Stimulated activated CD8-positive, alpha-beta memory T cell treated with anti-CD3 and anti-CD28 coated beads, Interleukin-7, amount 100 ng/mL, for 4 hours (primary cell): Measurements from ENCODE around the gene RHOV.

Experiments
- DNase-seq, 2 donors: peaks; one replicate each; pipeline ENCODE4 v3.0.0-alpha.2; 2020; ENCODE audit warnings: low read depth in 2 of 2

Gene RHOV

GRCh38 chr15:40904552-40905201 lies 30.6 kb upstream of the RHOV start:
- no peak for DNase-seq

GRCh38 chr15:40902605-40903561 lies 28.8 kb upstream of the RHOV start:
- DNase-seq = no peak

DNA sequence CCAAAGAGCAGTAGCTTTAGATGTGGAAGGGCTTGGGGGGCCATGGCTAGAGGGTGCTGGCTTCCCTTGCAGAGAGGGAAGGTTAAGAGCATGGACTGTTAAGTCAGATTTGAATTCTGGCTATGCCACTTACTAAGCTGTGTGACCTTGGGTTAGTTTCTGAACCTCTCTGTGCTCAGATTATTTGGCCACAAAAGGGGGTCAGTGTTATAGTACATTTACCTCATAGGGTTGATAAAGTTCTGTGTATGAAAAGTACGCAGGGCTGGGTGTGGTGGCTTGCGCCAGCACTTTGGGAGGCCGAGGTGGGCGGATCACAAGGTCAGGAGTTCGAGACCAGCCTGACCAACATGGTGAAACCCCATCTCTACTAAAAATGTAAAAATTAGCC lies 27.0 kb upstream of the RHOV start:
- DNase-seq = no peak

DNA sequence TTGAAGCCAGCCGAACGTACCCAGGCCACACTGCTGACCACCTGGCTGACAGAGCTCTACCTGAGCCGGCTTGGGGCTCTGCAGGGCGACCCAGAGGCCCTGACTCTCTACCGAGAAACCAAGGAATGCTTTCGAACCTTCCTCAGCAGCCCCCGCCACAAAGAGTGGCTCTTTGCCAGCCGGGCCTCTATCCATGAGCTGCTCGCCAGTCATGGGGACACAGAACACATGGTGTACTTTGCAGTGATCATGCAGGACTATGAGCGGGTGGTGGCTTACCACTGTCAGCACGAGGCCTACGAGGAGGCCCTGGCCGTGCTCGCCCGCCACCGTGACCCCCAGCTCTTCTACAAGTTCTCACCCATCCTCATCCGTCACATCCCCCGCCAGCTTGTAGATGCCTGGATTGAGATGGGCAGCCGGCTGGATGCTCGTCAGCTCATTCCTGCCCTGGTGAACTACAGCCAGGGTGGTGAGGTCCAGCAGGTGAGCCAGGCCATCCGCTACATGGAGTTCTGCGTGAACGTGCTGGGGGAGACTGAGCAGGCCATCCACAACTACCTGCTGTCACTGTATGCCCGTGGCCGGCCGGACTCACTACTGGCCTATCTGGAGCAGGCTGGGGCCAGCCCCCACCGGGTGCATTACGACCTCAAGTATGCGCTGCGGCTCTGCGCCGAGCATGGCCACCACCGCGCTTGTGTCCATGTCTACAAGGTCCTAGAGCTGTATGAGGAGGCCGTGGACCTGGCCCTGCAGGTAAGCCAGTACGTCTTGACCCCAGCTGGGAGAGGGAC lies 26.4 kb upstream of the RHOV start:
- no peak for DNase-seq

DNA sequence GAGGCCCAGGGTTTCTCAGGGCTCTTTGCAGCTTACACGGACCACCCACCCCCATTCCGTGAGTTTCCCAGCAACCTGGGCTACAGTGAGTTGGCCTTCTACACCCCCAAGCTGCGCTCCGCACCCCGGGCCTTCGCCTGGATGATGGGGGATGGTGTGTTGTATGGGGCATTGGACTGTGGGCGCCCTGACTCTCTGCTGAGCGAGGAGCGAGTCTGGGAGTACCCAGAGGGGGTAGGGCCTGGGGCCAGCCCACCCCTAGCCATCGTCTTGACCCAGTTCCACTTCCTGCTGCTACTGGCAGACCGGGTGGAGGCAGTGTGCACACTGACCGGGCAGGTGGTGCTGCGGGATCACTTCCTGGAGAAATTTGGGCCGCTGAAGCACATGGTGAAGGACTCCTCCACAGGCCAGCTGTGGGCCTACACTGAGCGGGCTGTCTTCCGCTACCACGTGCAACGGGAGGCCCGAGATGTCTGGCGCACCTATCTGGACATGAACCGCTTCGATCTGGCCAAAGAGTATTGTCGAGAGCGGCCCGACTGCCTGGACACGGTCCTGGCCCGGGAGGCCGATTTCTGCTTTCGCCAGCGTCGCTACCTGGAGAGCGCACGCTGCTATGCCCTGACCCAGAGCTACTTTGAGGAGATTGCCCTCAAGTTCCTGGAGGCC lies 25.6 kb upstream of the RHOV start:
- no peak for DNase-seq

- peak; percentile 44 to 50 for DNase-seq
Measured at GRCh38 chr15:40894681-40895448, 20.8 kb upstream of the RHOV start.

DNA sequence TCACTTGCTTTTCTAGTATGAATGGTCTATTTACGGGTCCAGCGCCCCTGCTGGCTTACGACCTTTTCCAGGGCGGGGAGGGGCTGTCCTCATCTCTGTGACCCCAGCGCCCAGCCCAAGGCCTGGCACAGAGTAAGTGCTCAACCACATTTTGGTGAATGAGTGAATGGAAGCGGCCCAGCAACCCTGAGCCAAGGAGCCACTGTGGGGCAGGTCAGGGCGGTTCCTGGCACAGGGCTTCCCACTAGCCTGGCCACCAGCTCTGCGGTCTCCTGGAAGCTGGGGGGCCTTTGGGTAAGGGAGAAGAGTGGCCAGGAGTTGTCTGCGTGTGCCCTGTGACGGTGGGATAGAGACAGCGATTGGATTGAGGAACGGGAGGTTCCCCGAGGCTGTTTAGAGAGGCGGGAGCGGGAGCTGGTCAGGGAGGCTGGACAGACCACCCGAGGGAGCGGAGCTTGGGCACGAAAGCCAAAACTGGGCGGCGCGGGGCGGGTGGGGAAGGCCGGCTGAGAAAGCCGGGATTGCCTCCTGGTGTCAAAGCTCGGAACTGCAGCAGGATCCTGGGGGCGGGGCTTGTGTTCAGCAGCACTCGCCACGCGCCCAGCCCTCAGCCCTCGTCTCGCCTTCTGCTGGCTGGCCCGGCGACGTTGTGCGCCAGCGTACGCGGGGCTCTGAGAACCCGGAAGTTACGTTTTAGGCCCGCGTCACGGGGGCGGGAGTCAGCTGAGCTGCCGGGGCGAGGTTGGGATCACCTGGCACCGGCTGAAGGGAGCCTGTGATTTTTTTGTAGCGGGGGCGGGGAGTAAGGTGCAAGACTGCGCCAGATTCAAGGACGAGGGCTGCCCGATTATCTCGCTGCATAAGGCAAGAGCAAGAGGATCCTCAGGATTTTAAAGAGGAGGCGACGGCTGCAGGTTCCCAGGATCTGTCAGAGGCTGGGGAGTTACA lies 20.0 kb upstream of the RHOV start, which contains the start of gene VPS18:
VPS18 (plus strand) TSS at position 718 of the 948 bp plus-strand sequence. CDS start 319 bp downstream, outside the sequence.
- DNase-seq = peak; percentile 96 to 98

GRCh38 chr15:40893019-40893670 lies 19.1 kb upstream of the RHOV start:
- no peak for DNase-seq

DNA sequence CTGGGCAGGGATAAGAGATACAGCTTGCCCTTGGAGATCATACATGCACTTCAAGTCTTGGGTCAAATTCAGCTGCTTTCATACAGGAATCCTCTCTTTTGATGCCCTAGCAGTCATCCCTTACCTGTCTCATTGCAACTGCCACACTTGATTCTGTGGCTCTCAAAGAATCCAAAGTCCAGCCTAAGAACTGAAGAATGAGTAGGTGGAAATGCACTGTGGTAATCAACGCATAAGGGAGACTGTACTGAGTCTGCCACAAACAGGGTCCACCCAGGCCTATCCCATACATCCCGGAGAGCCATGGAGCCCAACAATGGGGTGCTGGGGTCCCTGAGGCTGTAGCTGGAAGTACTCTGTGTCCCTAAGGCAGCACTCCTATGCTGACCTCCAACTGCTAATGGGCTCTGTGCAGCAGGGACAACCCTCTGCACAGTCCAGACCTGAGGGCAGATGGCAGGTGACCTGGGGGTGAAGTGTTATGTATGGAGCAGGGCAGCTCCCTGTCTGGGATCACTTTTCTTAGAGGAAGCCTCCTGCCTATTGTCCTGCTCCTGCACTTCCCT lies 18.5 kb upstream of the RHOV start:
- no peak for DNase-seq

DNA sequence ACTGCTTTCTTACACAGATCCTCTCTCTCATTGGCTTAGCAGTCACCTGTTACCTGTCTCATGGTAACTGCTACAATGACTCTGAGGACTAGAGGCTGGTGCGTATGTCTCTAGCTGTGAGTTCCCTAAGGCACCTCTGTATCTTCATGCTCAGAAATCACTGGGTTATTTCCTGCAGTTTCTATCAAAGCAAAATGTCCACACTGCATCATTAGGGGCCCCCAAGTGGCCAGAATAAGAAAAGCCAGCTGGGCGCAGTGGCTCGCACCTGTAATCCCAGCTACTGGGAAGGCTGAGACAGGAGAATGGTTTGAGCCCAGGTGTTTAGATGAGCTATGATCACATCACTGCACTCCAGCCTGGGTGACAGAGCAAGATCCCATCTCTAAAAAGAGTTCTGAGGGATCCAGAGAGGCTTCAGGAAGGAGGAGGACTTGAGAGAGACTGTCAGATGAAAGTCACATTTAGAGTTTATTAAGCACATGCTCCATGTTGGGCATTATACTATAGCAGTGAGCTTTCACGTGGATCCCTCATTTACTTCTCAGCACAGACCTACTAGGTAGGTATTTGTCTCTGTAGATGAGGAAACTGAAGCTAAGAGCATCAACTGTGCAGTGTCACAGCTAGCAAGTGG lies 17.9 kb upstream of the RHOV start:
- DNase-seq = peak in 1 of 2 donors; percentile 11

DNA sequence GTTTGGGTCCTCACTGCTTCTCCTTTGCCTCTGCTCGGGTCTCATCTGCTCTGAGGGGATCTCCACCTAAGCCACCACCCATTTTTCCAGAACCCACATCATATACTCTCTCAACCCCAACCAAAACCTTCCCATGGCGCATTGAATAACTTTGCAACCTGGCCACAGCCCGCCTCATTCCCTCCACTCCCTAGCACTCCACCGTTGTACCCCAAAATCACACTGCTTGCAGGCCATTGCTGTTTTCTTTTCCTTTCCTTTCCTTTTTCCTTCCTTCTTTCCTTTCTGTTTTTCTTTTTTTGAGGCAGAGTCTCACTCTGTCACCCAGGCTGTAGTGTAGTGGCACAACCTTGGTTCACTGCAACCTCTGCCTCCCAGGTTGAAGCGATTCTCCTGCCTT lies 17.1 kb upstream of the RHOV start:
- DNase-seq = no peak

- no peak for DNase-seq
Measured at GRCh38 chr15:40889112-40889511, 15.1 kb upstream of the RHOV start.

GRCh38 chr15:40886586-40886985 lies 12.6 kb upstream of the RHOV start:
- no peak for DNase-seq

DNA sequence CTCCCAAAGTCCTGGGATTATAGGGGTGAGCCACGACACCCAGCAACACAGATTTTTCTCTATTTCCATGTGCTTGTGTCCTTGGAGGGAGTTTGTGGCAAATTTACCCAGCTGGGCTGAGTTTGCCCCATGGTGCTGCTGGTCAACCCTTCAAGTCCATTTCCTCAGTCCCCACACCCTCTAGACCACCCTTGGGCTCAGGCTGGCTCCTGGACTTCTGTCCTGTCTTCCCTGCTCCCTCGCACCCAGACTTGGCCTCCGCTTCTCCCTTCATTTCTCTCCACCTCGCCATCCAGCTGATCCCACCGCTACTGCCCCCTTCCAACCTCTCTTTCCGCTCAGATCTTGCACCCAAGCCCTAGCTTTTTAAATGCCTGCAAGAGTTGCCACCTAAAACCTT lies 7.3 kb upstream of the RHOV start:
- DNase-seq = no peak

DNA sequence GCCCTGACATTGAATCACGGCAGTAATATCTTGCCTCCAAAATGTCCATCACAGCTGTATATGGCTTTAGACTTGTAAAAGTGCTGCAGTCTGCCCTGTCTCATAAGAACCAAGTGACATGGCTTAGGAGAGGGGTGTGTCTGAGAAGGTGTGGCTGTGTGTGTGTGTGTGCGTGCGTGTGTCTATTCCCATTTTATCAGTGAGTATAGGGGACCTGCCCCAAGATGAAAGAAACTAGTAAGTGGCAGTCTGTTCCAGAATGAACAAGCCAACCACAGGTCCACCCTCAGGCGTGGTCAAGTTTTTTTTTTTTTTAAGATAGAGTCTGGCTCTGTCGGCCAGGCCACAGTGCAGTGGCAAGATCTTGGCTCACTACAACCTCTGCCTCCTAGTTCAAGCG lies 5.6 kb upstream of the RHOV start:
- DNase-seq = no peak

- peak in 1 of 2 donors; percentile 10 for DNase-seq
Measured at GRCh38 chr15:40878785-40879184, 4.8 kb upstream of the RHOV start.

DNA sequence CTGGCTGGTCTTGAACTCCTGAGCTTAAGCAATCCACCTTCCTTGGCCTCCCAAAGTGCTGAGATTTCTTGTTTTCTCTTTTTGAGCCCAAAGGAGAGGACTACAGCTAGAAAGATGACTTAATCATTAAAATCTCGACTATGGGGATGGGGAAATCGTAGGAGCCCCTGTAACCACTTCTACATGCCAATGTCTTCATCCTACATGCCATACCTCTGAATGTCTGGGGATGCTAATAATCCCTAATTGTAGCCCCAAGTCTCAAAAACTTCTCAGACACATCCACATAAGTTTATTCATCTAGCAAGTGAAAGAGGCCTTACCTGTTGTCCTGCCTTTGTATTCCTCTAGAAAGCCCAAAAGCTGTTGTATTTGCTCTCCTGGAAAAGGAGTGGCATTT lies 3.7 kb upstream of the RHOV start:
- DNase-seq = no peak

DNA sequence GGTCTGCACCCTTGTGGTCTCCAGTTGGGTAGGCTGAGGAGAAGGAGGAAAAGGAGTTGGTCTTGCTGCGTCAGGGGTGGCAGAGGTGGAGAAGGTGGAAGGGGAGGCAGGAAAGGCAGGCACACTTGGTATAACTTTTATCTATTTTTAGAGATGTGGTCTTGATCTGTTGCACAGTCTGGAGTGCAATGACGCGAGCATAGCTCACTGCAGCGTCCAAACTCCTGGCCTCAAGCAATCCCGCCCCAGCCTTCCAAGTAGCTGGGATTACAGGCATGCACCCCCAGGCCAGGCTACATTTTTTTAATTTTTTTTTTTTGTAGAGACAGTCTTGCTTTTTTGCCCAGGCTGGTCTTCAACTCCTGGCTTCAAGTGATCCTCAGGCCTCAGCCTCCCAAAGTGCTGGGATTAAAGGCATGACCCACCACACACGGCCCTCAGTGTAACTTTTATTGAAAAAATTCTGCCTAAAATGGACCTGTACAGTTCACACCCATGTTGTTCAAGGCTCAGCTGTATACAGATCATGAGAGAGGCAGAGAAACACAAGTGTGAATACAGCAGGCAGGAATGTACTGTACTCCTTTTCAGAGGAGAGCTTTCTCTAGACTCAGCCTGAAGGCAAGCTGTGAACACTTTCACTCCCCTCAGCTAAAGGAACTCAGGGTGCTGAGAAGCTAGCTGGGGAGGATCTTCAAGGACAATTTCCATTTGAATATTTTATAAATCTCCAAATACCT lies 2.1 kb upstream of the RHOV start:
- DNase-seq = no peak
